SKM-1 (cell line): Measurements from ENCODE around the gene ERAL1.
"Not testable (repeated sequence)": the region's sequence is repeated elsewhere in the genome, so short reads cannot be mapped to it uniquely, and the experiment has no call there.

Source experiments
- DNase-seq: peaks from one replicate; lab custom pipeline; 2025; ENCODE audit not compliant: unreplicated experiment; lab: John Stamatoyannopoulos, UW

ERAL1 gene

GRCh38 chr17:28897769-28898526, 43.1 kb downstream of the ERAL1 start:
- DNase-seq = no peak

- DNase-seq = no peak
Measured at GRCh38 chr17:28898527-28898955, 43.7 kb downstream of the ERAL1 start.

- DNase-seq = no peak
Measured at GRCh38 chr17:28899212-28899815, 44.5 kb downstream of the ERAL1 start.

- DNase-seq = no peak
Measured at GRCh38 chr17:28900986-28901726, 46.3 kb downstream of the ERAL1 start.

GRCh38 chr17:28901866-28902818, 47.3 kb downstream of the ERAL1 start:
- peak; percentile 24 for DNase-seq

- DNase-seq = peak; percentile 83
Measured at GRCh38 chr17:28902819-28903545, 48.2 kb downstream of the ERAL1 start, which contains the start of gene DHRS13. Gene DHRS13 (minus strand): TSS chr17:28903079. CDS start chr17:28902944, 135 bp downstream.

GRCh38 chr17:28903546-28903841, 48.7 kb downstream of the ERAL1 start:
- DNase-seq = not testable (repeated sequence)

- DNase-seq = no peak
Measured at GRCh38 chr17:28904800-28905199, 50.0 kb downstream of the ERAL1 start.

- DNase-seq = no peak
Measured at GRCh38 chr17:28906276-28906675, 51.5 kb downstream of the ERAL1 start.

GRCh38 chr17:28906706-28907438, 52.1 kb downstream of the ERAL1 start:
- no peak for DNase-seq

GRCh38 chr17:28907709-28908475, 53.1 kb downstream of the ERAL1 start:
- DNase-seq = no peak

GRCh38 chr17:28908640-28909167, 53.9 kb downstream of the ERAL1 start:
- no peak for DNase-seq

GRCh38 chr17:28910534-28910933, 55.7 kb downstream of the ERAL1 start:
- DNase-seq = no peak
